ENCODE data around the gene CLDN6.

CLDN6 gene

DNA sequence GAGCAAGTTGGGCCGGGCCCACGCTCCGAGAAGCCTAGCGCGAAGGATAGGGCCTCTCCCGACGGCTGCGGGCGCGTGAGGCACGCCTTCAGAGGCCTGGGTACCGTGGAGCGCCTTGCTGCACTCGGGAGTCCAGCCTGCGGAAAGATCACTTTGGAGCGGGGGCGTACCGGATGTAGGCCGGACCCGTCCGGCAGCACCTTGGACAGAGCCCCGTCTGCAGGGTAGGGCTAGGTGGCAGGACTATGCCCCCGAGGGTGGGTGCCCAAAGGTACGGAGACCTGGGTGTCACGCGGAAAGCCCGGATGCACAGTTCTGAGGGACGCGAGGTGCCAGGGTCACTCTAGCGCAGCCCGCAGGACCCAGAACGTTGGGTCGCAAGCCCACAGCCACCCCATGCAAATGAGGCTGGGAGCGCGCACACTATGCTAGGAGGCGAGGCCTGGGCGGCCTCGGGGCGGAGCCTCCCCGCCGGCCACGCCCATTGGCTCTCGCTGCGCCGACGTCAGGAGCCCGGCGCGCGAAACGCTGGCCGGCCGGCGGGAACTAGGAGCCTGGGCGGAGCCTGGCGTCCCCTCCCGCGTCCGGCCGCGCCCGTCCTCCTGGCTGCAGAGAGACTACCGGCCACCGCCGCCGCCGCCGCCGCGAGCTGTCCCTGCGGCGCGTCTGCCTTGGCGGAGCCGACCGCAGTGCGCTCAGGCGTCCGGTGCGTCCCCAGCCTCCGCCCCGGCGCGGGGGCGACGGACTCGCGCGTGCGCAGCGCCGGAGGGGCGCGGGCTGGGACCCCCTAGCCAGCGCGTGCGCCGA, 49.0 kb downstream of the CLDN6 start, which contains the start of gene PAQR4:
PAQR4 (plus strand) TSS at position 611 of the 807 bp plus-strand sequence. CDS start 327 bp downstream, outside the sequence.
- FAIRE-seq, result no peak

DNA sequence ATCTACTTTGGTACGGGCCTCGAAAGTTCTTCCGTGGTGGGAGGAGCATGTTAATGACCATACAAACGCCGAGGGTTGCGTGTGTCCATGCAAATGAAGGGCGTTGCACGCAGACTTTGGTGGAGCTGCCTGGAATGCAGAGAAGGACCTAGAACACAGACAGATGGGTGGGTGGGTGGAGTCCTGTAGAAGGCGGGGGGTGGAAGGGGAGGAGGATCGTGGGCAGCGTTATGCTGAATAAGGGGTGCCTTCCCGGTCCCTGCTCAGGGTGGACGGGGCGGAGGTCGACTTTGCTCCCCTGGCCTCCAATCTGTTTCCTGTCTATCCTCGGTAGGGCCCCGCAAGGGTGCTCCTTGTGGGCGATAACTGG, 49.6 kb downstream of the CLDN6 start:
- FAIRE-seq, result no peak

DNA sequence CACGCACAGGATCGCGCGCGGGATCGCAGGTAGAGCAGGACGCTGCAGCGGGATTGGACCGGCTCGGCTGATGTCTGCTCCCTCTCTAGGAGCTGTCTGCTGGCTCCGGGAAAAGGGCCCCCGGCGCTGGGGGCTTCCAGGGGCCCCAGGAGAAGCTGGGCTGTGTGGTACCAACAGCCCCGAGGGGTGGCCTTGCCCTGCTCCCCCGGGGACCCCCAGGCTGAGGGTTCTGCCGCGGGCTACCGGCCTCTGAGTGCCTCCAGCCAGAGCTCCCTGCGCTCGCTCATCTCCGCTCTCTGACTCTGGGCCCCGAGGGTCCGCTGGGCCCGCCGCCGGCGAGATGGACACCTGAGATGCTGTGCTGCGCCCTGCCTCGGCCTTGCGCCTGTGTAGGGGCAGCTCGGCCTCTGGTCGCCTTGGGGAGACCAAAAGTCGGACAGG, 50.2 kb downstream of the CLDN6 start:
- FAIRE-seq, result no peak

DNA sequence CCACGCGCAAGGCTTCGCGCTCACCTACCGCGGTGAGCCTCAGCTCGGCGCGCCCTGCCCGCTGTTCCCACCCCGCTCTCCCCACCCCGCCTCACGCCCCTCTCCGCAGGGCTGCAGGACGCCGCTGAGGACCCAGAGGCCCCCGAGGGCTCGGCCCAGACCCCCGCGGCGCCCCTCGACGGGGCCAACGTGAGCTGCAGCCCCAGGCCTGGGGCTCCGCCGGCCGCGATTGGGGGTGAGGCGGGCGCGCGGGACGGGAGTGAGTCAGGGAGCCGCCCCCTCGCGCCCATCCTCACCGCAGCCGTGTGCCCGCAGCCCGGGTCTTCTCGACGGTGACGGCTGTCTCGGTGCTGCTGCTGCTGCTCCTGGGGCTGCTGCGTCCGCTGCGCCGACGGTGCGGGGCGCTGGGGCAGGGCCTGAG, 50.8 kb downstream of the CLDN6 start:
- no peak for FAIRE-seq

DNA sequence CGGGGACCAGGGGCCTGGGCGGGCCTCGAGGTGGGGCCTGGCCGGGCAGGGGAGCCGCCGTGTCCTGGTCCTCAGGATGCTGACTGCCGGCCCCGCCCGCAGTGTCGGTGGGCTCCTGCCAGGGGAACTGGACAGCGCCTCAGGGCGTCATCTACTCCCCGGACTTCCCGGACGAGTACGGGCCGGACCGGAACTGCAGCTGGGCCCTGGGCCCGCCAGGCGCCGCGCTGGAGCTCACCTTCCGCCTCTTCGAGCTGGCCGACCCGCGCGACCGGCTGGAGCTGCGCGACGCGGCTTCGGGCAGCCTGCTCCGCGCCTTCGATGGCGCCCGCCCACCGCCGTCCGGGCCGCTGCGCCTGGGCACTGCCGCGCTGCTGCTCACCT, 51.2 kb downstream of the CLDN6 start:
- no peak for FAIRE-seq

DNA sequence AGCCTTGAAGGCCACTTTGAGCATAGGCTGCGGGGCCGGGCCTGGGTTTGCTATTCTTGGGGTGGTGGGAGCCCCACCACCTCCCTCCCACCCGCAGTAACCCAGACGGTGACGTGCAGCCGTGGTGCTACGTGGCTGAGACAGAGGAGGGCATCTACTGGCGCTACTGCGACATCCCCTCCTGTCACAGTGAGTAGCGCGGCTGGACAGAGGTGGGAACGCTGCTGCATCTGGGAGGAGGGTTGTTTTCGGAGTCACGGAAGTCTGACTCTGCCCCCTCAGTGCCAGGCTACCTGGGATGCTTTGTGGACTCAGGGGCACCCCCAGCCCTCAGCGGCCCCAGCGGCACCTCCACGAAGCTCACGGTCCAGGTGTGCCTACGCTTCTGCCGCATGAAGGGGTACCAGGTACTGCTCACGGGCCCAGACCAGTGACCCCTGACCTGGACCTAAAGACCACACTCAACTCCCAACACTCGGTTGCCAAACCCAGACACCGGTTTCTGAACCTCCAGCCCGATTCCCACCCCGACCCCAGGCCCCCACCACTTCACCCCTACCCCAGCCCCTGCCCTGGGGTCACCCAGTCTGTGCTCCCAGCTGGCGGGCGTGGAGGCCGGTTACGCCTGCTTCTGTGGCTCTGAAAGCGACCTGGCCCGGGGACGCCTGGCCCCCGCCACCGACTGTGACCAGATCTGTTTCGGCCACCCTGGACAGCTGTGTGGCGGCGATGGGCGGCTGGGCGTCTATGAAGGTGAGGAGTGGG, 51.8 kb downstream of the CLDN6 start:
- no peak for FAIRE-seq

All from endometrium (tissue), 2 donors.